GM10266 (cell line): ENCODE results near the gene MIPOL1.
"Not testable (repeated sequence)": the region's sequence is repeated elsewhere in the genome, so short reads cannot be mapped to it uniquely, and the experiment has no call there.

Source experiments
- DNase-seq: peaks from one replicate; pipeline ENCODE4 v3.0.0; 2012; ENCODE audit errors: extremely low spot score
- CTCF ChIP-seq: IDR thresholded peaks from 2 replicates; pipeline ENCODE4 v1.5.1; 2012; ENCODE audit warnings: mild to moderate bottlenecking, low read depth; ENCODE audit not compliant: control insufficient read depth, insufficient read depth; ENCODE audit errors: missing control alignments

MIPOL1 gene

GRCh38 chr14:37275963-37276362 is 78.2 kb downstream of the MIPOL1 start:
- TF ChIP-seq CTCF = no peak
- DNase-seq = no peak

GRCh38 chr14:37278636-37279538 is 81.2 kb downstream of the MIPOL1 start:
- no peak for DNase-seq
- TF ChIP-seq CTCF = no peak

- DNase-seq = no peak
- TF ChIP-seq CTCF = no peak
Observed at GRCh38 chr14:37279818-37280217, 82.1 kb downstream of the MIPOL1 start.

GRCh38 chr14:37284760-37285159 is 87.0 kb downstream of the MIPOL1 start:
- no peak for DNase-seq
- no peak for TF ChIP-seq CTCF

GRCh38 chr14:37285220-37285619 is 87.5 kb downstream of the MIPOL1 start:
- no peak for DNase-seq
- no peak for TF ChIP-seq CTCF

- DNase-seq = no peak
- no peak for TF ChIP-seq CTCF
Observed at GRCh38 chr14:37289688-37290087, 92.0 kb downstream of the MIPOL1 start.

- not testable (repeated sequence) for DNase-seq
Observed at GRCh38 chr14:37295262-37295661, 97.5 kb downstream of the MIPOL1 start.
